OCI-M2 (cell line): ENCODE measurements around the gene TTLL5.
"Not testable (repeated sequence)": the region's sequence is repeated elsewhere in the genome, so short reads cannot be mapped to it uniquely, and the experiment has no call there.

Experiments
- DNase-seq: peaks from one replicate; lab custom pipeline; 2025; ENCODE audit not compliant: unreplicated experiment; lab: John Stamatoyannopoulos, UW

Gene TTLL5

DNA sequence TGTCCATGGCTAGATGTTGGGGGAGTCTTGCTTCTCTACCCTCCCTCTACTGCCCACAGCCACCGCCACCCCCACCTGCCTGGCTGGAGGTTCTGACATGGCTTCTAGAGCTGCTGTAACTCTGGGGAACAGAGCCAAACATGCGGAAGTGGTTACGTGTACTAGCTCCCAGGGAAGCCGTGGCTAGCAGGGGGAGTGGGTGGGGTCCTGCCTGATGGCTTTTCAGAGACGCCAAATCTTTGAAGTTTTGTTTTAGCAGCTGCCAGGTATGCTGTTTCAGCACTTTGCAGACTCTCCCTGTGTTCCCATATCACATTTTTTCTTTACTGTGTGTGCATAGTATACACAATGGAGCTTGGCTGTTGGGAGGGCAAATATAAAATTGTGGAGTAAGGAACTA lies 170.4 kb downstream of the TTLL5 start:
- no peak for DNase-seq

DNA sequence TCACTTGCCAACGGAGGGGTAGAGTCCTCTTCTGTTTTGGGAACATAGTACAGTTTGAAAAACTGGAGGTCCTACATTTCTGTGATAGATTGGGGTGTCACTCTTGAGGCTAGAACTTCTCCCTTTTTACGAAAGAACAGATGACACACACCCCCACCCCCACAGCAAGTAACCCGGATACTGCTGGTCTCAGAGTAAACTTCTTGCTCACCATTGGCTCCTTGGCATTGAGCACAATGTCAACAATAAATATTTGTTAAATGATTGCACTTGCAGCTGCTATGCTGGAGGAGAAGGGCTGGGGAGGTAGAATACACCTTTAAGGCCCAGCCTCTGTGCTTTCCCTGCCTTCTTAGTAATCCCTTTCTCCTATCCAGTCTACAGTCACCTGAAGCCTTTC lies 170.9 kb downstream of the TTLL5 start:
- DNase-seq, result no peak

DNA sequence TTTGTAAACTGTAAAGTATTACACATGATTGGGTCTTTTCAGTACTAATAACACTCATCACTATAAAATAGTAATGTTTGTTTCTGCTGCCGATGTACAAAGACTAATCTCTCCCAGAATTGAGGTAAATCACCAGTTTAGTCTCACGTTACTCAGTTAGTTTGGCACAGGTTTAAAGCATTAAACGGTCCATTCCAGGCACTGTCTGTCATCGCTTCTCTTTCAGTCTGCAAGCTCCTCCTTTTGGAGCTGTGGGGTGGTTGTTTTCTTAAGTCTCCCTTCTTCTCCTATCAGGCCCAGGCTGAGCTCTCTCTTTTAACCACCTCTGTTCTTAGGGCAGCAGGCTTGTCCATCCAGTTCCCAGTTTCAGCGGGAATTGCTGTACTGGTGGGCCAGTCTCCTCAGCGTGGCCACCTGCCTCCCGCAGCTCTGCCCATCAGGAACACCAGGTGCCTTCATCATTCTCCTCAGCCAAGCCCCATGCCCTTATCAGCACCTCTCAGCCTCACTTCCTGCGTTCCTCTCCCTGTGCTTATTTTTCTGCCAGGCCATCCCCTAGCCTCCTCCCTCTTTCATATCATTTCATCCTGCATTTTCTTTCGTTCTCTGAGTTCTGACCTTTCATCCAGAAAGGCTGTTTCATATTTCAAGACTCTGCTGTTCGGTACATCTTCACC lies 171.7 kb downstream of the TTLL5 start:
- DNase-seq, result no peak

DNA sequence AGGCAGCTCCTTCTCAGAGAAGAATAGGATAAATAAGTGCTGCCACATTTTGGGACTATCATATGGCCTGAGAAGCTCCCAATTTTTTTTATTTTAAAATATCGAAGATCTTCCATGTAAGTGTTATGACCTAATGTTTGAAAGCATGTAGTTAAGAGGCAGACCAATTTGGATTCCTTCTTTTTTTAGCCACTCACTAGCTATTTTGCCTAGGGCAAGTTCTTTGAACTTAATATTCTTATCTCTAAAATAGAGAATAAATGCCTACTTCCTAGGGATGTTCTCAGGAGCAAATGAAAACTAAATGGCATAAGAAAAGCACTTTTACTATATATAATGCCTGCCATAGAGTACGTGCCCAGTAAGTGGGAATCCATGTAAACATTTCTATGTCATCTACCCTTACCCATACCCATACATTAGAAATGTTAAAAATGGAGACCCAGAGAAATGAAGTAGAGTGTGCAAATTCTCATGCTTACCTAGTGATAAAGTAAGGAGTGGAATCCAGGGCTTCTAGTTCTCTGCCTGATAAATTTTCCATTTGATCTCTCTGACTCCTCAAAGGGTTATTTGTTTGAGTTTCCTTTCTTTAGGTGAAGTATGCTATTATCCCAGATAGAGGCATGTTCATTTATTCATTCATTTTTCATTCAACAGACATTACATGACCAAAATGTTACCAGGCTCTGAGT lies 172.4 kb downstream of the TTLL5 start:
- DNase-seq, result no peak

DNA sequence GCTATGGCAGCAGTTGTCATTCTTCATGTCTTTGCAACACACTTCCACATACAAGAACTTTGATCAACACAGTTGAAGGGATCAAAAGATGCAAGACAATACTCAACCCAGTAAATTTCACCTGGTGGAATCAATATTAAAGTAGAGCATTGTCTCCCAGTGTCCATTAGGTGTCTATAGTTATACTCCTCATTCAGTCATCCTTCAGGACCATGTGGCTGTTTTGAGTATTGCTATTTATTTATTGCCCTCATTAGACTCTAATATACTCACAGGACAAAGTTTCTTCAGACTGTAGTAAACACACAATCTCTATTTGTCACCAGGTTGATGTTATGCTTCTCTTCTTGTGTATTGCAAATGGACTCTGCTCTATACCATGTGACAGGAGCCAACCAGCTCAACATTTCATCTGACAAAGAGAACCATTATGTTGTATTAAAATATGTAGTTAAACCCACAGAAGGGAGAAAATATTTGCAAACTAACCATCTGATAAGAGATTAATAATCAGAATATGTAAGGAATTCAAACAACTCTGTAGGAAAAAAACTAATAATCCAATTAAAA lies 174.2 kb downstream of the TTLL5 start:
- no peak for DNase-seq

DNA sequence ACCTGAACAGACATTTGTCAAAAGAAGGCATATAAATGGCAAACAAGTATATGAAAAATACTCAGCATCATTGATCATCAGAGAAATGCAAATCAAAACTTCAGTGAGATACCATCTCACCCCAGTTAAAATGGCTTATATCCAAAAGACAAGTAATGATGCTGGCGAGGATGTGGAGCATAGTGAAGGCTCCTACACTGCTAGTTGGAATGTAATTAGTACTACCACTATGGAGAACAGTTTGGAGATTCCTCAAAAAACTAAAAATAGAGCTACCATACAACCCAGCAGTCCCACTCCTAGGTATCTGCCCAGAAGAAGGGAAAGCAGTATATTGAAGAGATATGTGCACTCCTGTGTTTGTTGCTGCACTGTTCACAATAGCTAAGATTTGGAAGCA lies 174.7 kb downstream of the TTLL5 start:
- no peak for DNase-seq

DNA sequence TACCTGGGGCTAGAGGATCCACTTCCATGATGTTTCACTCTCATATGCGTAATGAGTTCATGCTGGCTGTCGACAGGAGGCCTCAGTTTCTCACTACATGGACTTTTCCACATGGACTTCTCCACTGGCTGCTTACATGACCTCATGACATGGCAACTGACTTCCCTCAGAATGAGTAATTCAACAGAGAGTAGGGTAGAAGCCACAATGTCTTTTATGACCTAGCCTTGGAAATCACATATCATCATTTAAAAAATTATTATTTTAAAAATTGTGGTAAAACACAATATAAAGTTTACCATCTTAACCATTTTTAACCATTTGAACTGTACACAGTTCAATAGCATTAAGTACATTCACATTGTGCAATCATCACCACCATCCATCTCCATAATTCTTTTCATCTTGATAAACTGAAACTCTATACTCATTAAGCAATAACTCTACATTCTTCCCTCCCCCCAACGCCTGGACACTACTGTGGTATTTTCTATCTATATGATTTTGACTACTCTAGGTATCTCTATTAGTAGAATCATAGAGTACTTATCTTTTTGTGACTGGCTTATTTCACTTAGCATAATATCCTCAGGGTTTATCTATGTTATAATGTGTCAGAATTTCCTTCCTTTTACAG lies 176.2 kb downstream of the TTLL5 start:
- DNase-seq, result no peak

DNA sequence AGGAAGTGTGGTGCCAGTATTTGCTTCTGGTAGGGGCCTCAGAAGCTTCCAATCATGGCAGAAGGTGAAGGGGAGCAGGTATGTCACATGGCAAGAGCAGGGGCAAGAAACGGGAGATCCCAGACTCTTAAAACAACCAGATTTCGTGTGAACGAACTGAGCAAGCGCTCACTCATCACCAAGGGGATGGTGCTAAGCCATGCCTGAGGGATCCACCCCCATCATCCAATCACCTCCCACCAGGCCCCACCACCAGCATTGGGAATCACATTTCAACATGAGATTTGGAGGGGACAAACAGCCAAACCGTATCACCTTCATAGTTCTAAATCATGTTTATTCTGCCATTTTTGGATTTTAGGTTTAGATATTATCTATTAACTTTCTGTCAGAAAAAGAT lies 179.9 kb downstream of the TTLL5 start:
- DNase-seq, result no peak

DNA sequence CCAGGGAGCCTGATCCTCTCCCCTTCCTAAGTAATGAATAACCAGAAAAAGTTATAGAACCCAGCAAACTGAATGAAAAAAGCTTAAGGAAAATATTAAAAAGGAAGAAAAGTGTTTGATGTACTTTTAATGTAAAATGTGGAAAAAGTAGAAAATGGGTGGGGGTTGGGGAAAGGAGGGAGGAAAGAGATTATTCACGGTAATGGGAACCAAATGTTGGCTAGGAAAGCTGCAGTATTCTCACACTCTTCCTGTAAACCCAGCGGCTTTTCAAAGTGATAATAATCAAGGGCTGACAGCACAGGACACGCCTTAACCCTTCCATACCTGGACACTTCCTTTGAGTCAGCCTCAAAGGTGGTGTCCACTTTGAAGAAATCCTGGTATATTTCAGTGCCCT lies 181.5 kb downstream of the TTLL5 start:
- DNase-seq, result no peak

DNA sequence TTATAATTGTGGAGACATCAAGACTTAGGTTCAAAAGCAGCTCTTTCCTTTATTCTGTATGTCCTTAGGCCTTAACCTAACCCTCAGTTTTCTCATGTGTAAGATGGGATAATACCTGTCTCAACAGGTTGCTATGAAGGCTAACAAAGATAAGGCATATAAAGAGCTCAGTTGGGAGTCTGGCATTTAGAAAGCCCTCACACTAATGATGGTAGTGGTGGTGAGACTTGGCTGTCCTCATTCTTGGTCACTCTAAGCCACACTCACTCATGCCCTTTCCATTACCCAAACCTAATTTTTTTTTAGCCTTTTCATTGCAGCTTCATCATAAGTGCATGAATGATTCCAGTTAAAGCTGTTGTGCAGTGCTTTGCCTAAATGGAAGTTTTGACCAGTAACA lies 183.4 kb downstream of the TTLL5 start:
- no peak for DNase-seq

DNA sequence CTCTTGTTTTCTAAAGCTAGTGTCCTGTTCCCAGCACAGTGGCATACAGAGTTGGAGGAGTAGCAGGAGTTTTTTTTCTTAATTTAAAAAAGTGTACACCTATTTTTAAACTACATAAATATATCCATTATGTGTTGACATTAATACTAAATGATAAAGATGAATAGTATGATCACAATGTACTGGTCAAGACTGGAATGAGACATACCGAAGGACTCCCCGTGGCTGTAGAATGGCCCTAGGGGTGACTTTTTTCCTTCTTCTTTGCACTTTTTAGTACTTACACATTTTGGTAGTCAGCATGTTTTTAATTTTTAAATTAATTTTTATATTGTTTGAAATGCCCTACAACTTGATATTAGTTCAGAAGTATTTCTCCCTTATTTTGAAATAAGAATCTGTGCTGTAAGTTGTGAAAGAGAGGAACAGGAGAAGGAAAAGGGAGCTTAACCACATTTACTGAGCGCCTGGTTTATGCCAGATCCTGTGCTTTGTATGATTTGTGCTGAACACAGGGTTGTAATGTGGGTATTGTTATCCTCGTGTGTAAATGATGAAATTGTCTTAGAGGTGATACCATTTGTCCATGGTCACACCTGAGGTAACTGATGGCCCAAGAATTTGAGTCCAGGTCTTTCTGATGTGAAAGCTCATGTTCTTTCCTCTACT lies 184.2 kb downstream of the TTLL5 start:
- no peak for DNase-seq

DNA sequence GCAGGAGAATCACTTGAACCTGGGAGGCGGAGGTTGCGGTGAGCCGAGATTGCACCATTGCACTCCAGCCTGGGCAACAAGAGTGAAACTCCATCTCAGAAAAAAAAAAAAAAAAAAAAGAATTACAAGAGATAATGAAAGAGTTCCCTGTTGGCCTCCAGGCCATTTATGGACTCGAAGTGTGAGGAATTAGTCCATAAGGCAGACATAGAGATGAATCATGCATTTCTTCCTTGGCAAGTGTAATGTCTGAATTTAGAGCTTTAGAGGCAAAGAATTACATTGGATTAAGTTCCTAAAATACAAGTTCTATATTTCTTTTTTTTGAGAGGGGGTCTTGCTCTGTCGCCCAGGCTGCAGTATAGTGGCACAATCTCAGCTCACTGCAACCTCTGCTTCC lies 185.6 kb downstream of the TTLL5 start:
- DNase-seq, result not testable (repeated sequence)

DNA sequence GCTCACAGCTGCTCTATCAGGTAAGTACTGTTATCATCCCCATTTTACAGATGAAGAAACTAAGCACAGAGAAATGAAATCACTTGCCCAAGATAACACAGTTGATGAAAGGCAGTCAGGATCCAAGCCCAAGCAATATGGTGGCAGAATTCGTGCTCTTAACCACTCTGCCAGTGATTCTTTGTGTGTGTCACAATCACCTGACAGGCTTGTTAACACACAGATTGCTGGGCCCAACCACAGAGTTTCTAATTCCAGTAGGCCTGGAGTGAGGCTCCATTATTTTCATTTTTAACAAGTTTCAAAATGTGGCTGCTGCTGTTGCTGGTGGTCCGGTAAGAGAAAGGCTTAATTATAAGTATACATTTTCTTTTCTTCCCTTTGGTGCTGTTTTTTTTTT lies 186.5 kb downstream of the TTLL5 start:
- no peak for DNase-seq

DNA sequence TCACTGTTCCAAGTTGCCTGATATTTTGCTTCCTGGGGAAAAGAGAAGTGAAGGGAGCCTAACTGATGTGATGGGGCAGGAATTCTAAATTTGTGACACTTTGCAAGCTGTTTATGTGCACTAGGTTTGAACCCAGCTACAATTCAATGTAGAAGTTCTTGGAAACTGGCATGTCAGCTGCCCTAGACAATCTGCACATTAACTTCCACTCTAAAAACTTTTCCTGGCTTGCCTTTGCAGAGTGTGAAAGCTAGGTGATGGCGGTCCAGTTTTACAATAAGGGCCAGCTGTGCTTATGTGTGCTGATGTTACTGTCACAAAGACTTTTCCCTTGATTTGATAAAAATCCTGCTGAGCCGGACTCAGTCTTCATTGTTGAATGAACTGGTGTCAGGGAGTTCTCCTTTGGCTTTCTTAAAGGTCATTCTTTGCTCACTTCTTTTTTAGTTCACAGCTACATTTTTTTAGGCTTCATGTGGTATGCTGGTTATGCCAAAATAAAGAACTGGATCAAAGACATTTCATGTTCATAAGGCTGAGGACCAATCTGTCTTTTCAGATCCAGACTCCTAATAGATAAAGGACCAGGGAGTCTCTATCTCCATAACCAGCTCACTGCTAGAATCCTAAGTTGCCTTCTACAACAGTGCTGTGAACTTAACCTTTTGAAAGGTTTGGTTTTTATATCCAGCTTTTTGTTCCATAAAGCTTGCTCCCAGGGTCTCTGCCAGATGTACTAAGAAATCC lies 187.3 kb downstream of the TTLL5 start:
- no peak for DNase-seq

DNA sequence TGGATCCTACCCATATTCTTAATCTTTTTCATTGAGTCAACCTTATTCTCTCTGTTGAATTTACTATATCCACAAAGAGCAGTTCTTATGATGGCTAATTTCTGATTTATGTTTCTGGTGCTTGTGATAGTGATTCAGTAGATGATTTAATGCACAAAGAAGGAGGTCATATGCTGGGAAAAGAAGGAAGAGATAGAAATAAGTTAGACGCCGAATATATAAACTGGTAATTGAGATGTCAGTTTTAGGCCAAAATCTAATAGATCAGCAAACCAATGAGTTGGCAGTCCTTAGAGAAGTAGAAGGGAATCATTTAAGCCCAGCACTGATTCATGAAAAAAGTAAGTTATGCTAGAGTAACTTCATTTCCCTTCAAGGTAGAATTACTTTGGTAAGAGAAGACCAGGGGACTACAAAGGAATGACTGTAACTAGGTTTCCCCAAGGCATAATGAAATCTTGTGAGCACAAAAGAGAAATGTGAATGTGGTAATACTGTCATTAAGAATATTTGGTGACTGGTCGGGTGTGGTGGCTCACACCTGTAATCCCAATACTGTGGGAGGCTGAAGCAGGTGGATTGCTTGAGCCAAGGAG lies 188.4 kb downstream of the TTLL5 start:
- DNase-seq, result no peak

DNA sequence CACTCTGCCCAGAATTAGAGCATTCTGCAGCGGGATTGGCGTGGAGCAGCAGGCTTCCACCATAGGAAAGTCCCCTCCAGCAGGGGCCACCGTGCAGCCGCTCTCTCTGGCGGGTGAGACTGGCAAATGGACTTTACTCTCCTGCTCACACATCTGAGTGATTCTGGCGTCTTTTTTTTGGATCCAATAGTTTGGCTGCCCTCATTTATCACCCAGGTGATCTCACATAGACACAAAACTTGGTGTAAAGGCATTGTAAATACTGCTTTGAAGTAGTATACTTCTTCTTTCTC lies 190.5 kb downstream of the TTLL5 start:
- DNase-seq, result no peak

DNA sequence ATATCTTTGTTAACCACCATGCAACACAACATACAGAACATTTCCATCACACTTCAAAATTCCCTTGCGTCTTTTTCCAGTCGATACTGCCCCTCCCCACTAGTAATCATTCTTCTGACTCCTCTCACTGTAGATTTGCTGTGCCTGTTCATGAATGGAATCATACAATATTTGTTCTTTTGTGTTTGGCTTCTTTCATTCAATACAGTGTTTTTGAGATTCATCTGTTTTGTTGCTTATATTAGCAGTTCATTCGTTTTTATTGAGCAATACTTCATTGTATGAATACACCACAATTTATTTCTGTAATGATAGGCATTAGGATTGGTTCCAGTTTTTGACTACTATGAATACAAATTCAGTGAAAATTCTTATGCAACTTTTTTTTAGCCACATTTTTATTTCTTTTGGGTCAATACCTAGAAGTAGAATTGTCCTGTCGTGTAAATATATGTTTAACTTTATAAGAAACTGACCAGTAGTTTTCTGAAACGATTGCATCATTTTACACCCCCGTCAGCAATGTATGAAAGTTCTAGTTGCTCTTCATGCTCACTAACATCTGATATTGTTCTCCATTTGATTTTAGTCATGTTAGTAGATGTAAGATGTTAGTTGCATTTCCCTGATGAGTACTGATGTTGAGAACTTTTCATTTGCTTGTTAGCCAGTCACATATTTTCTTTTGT lies 193.2 kb downstream of the TTLL5 start:
- DNase-seq, result no peak

DNA sequence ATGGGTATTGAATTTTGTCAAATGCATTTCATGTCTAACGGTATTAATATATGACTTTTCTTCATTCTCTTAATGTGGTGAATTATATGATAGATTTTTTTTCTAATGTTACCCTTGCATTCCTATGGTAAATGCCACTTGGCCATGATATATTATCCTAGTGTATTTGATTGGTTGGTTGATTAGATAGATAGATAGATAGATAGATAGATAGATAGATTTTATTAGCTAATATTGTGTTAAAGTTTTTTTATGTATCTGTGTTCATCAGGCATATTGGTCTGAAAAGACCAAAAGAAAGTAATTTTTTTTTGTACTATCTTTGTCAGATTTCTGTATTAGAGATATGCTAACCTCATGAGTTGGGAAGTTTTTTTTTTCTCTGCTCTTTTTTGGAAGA lies 196.2 kb downstream of the TTLL5 start:
- DNase-seq, result no peak

DNA sequence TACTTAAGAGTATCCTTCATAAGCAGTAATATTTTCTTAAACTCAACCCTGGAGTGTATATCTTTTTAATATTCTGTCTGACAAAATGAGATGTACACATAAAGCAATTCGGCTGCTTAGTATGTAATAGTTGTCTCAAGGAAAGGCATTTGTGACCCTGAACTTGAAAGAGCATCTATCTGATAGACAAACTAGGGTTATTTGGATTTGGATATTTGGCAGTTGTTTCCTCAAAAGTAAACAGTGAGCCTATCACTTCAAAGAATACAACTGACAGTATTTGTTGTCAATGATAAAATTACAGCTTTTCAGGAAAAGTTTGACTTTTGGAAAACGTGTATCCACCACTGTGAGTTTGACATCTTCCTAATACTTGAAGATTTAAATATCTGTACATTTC lies 197.3 kb downstream of the TTLL5 start:
- DNase-seq, result no peak

DNA sequence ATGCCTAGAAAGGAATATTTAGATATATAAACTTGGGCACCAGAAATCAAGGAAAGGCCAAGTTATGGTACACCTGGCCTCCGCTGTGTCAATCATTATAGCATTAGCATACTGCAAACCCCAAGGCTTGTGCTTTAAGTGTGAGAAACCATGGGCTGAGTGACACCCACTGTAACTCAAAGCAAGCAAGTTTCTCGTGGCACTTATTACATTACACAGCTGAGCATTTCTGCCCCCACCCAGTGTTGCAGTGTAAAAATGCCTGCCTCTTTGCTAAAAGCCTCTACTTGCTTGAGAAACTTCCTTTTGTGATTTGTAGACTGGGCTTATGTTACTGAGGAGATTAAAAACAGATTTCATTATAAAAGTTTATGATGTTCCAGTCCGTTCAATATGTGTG lies 198.7 kb downstream of the TTLL5 start:
- DNase-seq, result no peak
